ENCODE measurements around the gene CTNNB1.

DNA sequence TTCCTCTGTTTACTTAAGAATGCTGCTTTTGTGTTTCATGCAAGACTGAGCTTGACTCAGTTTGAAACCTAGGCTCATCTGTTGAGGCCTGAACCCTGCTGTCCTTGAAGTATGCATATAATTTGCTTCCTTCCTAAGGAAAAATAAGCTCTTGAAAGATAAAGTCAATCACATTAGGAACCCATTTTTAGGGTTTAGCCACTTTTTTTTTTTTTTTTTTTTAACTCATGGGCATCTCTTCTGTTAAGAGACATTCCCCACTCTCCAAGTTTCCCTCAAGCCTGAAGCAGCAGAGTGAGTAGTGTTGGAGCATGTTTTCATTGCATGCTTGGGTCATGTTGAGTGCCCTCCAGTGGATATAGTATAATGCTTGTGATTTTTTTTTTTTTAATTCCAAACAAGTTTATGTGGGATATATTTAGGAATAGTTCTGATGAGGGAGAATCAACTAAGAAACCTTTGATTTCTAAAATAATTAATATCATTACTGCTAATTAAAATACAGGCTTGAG lies 3.6 kb downstream of the CTNNB1 start:
- TF ChIP-seq, protein P1, sequence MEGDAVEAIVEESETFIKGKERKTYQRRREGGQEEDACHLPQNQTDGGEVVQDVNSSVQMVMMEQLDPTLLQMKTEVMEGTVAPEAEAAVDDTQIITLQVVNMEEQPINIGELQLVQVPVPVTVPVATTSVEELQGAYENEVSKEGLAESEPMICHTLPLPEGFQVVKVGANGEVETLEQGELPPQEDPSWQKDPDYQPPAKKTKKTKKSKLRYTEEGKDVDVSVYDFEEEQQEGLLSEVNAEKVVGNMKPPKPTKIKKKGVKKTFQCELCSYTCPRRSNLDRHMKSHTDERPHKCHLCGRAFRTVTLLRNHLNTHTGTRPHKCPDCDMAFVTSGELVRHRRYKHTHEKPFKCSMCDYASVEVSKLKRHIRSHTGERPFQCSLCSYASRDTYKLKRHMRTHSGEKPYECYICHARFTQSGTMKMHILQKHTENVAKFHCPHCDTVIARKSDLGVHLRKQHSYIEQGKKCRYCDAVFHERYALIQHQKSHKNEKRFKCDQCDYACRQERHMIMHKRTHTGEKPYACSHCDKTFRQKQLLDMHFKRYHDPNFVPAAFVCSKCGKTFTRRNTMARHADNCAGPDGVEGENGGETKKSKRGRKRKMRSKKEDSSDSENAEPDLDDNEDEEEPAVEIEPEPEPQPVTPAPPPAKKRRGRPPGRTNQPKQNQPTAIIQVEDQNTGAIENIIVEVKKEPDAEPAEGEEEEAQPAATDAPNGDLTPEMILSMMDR (IDR thresholded peaks at IDR 0.05), result no peak
- TF ChIP-seq ESRRA (CRISPR knock-in tag; IDR thresholded peaks at IDR 0.05; ENCODE audit: borderline replicate concordance) (no peak), KAT7 (CRISPR knock-in tag; IDR thresholded peaks at IDR 0.05; ENCODE audit: borderline replicate concordance) (no peak), TCF7 (CRISPR knock-in tag; IDR thresholded peaks at IDR 0.05; ENCODE audit: low read depth) (no peak), CREB1 (CRISPR knock-in tag; IDR thresholded peaks at IDR 0.05) (no peak)
- TF ChIP-seq, protein P2, sequence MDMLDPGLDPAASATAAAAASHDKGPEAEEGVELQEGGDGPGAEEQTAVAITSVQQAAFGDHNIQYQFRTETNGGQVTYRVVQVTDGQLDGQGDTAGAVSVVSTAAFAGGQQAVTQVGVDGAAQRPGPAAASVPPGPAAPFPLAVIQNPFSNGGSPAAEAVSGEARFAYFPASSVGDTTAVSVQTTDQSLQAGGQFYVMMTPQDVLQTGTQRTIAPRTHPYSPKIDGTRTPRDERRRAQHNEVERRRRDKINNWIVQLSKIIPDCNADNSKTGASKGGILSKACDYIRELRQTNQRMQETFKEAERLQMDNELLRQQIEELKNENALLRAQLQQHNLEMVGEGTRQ (CRISPR knock-in tag; IDR thresholded peaks at IDR 0.05), result no peak
- TF ChIP-seq, protein P3, sequence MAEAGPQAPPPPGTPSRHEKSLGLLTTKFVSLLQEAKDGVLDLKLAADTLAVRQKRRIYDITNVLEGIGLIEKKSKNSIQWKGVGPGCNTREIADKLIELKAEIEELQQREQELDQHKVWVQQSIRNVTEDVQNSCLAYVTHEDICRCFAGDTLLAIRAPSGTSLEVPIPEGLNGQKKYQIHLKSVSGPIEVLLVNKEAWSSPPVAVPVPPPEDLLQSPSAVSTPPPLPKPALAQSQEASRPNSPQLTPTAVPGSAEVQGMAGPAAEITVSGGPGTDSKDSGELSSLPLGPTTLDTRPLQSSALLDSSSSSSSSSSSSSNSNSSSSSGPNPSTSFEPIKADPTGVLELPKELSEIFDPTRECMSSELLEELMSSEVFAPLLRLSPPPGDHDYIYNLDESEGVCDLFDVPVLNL (CRISPR knock-in tag; IDR thresholded peaks at IDR 0.05; ENCODE audit: borderline replicate concordance, low read depth), result no peak
- TF ChIP-seq, protein P4, sequence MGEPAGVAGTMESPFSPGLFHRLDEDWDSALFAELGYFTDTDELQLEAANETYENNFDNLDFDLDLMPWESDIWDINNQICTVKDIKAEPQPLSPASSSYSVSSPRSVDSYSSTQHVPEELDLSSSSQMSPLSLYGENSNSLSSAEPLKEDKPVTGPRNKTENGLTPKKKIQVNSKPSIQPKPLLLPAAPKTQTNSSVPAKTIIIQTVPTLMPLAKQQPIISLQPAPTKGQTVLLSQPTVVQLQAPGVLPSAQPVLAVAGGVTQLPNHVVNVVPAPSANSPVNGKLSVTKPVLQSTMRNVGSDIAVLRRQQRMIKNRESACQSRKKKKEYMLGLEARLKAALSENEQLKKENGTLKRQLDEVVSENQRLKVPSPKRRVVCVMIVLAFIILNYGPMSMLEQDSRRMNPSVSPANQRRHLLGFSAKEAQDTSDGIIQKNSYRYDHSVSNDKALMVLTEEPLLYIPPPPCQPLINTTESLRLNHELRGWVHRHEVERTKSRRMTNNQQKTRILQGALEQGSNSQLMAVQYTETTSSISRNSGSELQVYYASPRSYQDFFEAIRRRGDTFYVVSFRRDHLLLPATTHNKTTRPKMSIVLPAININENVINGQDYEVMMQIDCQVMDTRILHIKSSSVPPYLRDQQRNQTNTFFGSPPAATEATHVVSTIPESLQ (CRISPR knock-in tag; IDR thresholded peaks at IDR 0.05), result no peak
- TF ChIP-seq, protein P5, sequence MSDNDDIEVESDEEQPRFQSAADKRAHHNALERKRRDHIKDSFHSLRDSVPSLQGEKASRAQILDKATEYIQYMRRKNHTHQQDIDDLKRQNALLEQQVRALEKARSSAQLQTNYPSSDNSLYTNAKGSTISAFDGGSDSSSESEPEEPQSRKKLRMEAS (CRISPR knock-in tag; IDR thresholded peaks at IDR 0.05), result no peak

All from WTC11 (cell line).